ENCODE results near the gene PROSER2.

- TF ChIP-seq CTCF (IDR thresholded peaks at IDR 0.05; ENCODE audit: low read depth, low read length, poor library complexity, severe bottlenecking) (no peak), EZH2phosphoT487 (IDR thresholded peaks at IDR 0.05; ENCODE audit: borderline replicate concordance, low read length) (no peak)
These were observed 34.9 kb downstream of the PROSER2 start for GRCh38 chr10:11858093-11858492.
